CD4-positive, alpha-beta T cell treated with Interleukin-4 for 4 hours (primary cell): ENCODE results near the gene GPATCH4.
"Not testable (repeated sequence)": the region's sequence is repeated elsewhere in the genome, so short reads cannot be mapped to it uniquely, and the experiment has no call there.

Experiments
- DNase-seq: peaks from one replicate; pipeline ENCODE4 v3.0.0-alpha.2; 2020

The GPATCH4 gene

DNA sequence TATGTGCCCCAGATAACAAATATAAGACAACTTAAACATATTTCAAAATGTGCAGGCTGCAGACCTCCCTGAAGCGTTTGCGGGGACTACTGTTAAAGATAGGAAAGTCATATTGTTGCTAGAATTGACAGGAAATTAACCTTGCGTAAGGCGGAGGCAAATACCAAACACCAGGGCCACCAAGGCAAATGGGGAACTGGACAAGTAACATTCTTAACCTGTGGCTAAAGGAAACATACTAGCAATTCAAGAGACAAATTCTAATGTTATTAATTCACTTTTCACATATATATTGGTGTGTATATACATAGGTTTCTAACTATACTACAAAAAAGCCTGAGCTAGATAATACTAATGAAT, 24.8 kb upstream of the GPATCH4 start:
- no peak for DNase-seq

DNA sequence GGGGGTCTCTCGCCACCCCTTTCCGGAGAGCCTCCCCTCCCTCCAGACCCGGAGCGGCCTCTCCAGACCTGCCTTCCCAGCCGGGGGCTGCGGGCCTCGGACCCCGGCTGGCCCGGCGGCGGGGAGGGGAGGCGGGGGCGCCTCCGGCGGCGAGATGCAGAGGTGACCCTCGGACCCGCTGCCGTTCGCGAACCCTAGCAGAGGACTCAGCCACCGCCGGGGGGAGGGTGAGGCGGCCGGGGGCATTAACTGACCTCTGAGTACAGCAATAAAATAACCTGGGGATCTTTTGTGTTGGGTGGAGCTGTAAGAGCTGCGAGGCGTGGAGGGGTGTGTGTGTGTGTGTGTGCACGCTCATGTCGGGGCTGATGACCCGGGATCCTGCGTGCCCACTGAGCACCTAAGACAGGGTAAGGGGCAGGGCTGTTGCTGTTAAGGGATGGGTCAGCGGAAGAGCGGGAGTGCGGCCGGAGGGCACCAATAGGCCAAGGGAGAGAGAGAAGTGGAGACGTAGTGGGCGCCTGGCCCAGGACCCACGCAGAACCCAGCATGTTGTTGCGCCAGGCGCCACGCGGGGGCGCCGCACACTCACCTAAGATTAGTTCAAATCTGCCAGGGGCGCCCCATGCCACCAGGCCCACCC, 24.3 kb upstream of the GPATCH4 start:
- DNase-seq = peak; percentile 30

GRCh38 chr1:156624814-156625435, 23.6 kb upstream of the GPATCH4 start:
- no peak for DNase-seq

- DNase-seq = no peak
These were observed 22.9 kb upstream of the GPATCH4 start for GRCh38 chr1:156623946-156624813.

- DNase-seq = no peak
These were observed 21.5 kb upstream of the GPATCH4 start for GRCh38 chr1:156622581-156623297.

DNA sequence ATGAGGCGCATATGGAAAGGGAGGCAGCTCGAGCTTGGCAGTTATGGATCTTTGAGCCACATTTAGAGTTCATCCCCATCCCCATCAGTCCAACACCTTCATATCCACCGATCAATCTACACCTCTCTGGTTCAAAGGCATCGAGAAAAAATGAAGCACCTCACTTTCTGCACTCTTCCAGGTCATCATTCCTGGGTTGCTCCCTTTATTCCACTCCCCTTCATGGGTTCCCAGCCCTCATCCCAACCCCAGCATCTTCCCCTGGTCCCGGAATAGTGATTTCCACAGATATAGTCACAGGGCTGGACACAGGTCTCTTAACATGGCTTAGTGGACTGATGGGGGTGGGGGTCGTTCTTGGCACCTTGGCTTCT, 18.3 kb upstream of the GPATCH4 start:
- no peak for DNase-seq

DNA sequence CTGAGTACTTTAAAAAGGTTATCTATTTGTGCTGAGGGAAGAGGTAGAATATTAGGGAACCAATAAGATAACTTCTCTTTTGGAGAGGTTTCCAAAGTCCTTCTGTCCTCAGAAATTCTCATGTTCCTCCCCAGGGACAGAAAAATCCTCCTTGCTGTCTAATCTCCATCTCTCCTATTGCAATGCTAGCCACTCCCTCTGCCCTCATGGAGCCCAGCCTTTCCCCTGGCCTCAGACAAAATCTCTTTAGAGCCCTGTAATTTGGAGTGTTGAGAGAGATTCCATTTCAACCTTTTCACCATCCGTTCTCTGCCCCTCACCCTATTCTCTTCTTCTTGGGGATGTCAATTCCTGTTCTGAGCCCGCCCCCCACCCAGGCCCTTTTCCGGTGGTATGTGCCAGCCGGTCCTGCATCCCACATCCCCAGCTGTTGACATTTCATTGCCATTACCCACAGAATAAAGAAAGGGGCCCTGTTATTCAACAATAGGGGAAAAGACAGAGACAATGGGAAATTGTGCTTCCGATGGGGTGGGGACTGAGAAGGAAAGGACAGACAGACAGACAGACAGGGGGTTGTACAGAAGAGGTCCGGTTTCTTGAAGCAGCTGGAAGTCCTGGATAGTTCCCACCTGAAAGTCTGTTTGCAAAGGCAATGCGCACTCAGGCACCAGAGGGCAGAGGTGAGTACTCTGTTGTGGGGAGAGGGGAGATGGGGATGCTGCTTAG, 17.7 kb upstream of the GPATCH4 start, which contains the start of gene HAPLN2:
Gene HAPLN2, plus strand, starts transcription at position 563 of the 729 bp plus-strand sequence. CDS start 4,076 bp downstream, outside the sequence.
- DNase-seq = no peak

DNA sequence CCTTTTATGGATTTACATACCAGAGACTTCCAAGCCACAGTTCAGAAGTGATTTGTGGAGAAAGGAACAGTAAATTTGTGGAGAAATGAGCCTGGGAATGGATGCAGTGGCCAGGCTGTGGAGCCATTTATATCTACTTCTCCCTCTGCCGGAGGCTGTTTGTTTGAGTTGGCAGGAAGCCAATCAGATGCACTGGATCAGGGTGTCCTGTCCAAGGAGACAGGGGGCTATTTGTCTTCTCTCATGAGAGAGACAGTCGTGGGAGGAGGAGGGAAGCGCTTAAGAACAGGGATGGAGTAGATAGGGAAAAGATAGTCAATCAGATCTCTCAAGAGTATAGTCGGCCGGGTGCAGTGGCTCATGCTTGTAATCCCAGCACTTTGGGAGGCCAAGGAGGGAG, 15.2 kb upstream of the GPATCH4 start:
- no peak for DNase-seq

GRCh38 chr1:156615946-156616345, 14.7 kb upstream of the GPATCH4 start:
- DNase-seq = no peak

DNA sequence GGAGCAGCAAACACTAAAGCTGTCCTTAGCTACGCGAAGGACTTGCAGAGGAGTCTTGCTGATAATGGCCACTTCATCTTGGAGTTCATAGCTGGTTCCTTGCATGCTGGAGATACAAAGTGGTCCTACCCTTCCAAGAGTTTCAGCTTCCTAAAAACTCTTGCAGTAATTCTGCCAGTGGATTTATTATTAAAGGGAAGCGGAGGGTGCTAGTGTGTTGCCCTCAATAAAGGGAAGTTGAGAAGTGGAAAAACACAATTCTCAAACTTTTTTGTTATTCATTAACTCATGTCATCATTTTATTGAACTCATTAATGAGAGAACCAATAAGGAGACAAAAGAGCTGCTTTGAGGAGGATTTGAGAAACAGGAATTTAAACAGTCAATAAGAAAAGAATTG, 11.4 kb upstream of the GPATCH4 start:
- DNase-seq = no peak

DNA sequence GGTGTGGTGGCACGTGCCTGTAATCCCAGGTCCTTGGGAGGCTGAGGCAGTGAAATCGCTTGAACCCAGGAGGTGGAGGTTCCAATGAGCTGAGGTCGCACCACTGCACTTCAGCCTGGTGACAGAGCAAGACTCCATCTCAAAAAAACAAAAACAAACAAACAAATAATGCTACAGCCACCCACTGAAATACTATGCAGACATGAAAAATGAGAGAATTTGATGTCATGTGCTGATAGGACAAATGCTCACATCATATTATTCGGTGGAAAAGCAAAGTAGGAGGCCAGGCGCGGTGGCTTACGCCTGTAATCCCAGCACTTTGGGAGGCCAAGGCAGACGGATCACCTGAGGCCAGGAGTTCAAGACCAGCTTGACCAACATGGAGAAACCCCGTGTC, 8.8 kb upstream of the GPATCH4 start:
- DNase-seq = not testable (repeated sequence)

- DNase-seq = peak; percentile 60
These were observed 7.7 kb upstream of the GPATCH4 start for GRCh38 chr1:156608981-156609380.

DNA sequence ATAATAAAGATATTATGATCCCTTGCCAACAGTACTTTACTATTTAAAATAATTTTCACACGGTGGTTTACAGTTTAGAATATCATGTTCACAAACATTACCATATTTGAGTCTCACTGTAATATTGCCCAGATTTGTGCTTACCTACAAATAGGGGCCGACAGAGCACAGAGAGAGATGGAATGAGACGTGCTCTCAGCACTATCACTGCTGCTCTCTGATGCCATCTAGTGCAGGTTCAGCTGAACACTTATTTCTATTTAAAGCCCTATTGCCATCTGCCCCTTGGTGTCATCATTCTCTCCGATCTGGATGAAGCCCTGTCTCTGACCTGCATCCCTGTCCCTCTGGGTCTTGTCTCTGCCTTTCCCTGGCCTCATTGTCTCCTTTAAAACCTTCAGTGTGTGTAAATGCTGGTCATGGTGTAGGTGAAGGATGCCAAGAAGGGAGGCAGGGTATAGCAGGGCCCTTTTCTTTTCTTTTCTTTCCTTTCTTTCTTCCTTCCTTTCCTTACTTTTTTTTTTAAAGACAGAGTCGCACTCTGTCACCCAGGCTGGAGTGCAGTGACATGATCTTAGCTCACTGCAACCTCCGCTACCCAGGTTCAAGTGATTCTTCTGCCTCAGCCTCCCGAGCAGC, 6.9 kb upstream of the GPATCH4 start:
- DNase-seq = peak; percentile 74

GRCh38 chr1:156607344-156607743, 6.1 kb upstream of the GPATCH4 start:
- DNase-seq = not testable (repeated sequence)

DNA sequence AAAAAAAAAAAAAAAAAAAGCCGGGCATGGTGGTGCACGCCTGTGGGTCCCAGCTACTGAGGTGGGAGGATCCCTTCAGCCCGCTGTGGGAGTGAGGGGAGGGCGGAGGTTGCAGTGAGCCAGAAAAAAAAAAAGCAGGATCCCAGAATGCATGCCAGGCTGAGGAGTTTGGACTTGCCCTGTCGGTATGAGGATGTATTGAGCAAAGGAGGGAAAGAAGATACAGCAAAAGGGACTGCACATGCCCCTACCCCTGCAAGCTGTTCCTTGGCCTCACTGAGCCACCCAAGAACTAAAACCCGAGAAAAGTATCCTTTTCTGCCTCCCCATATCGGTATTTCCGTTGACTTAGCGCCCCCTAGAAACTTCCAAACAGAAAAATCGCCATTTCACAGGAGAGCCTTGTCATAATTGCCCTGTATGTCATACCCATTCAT, 1.3 kb upstream of the GPATCH4 start:
- DNase-seq = peak; percentile 29

GRCh38 chr1:156601892-156602291, 613 bp upstream of the GPATCH4 start:
- DNase-seq = no peak

GRCh38 chr1:156600733-156601121, 552 bp downstream of the GPATCH4 start:
- no peak for DNase-seq

DNA sequence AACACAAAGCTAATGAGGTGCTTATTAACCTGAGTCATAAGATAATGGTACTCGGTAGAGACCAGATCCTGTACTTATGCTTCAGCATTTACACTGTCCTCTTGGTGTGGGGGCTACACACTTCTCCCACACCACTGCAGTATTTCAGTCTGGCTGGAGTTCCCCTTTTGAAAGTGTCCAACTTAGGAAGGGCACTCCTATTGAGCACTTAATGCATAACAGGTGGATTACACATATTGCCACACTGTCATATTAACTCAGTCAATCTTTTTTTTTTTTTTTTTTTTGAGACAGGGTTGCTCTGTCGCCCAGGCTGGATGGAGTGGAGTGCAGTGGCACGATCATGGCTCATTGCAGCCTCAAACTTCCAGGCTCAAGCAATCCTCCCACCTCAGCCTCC, 1.5 kb downstream of the GPATCH4 start:
- DNase-seq = peak; percentile 27

- no peak for DNase-seq
These were observed 2.4 kb downstream of the GPATCH4 start for GRCh38 chr1:156598731-156599432.

GRCh38 chr1:156598125-156598524, 3.2 kb downstream of the GPATCH4 start:
- DNase-seq = no peak

- DNase-seq = no peak
These were observed 4.9 kb downstream of the GPATCH4 start for GRCh38 chr1:156596426-156596825.
